Peyer's patch (tissue), 4 donors: Measurements from ENCODE around the gene ADAMTS4.

ENCODE experiments used
- CTCF ChIP-seq, 6 experiments: fragments of 450-650 bp in 4 of 6; fragments of 200-600 bp in 2 of 6; sonication (generic) in 1 of 6; IDR thresholded peaks; one replicate each; pipeline ENCODE4 v1.5.1; 2017 to 2019; ENCODE audit warnings: antibody characterized with exemption in 6 of 6, mild to moderate bottlenecking in 3 of 6, moderate library complexity in 1 of 6
- POLR2A ChIP-seq, 2 donors: fragments of 450-650 bp; IDR thresholded peaks; one replicate each; pipeline ENCODE4 v1.5.1; 2017; ENCODE audit warnings: antibody characterized with exemption in 2 of 2, mild to moderate bottlenecking in 2 of 2, moderate library complexity in 2 of 2

GRCh38 chr1:161166669-161167548 lies 31.9 kb downstream of the ADAMTS4 start:
- no peak for TF ChIP-seq CTCF (IDR thresholded peaks at IDR 0.05)
- no peak for TF ChIP-seq POLR2A (IDR thresholded peaks at IDR 0.05)
